Measurements from ENCODE around the gene TEX2. TPM values are rescaled to one million over a fixed set of nuclear protein-coding genes. Genes with fewer than 3 reads are reported as not detected.

Gene TEX2
- total and polyA plus RNA-seq, 2 of the 13 experiments (the other 11 are each of a cell fraction or from before 2014, with no cell fraction given): 21.4 to 37.7 TPM

GRCh38 chr17:64129765-64130558 lies 133.1 kb downstream of the TEX2 start, which contains the start of gene ERN1 (continued):
- TF ChIP-seq, protein P1, sequence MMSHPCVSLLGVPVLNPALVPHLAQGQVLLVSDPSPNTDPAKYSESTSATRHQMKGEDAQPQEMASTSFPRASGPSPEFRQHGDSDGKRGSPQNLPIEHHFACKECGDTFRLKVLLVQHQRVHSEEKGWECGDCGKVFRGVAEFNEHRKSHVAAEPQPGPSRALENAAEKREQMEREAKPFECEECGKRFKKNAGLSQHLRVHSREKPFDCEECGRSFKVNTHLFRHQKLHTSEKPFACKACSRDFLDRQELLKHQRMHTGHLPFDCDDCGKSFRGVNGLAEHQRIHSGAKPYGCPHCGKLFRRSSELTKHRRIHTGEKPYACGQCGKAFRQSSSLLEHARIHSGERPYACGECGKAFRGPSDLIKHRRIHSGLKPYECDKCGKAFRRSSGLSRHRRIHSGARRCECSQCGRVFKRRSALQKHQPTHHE (CRISPR knock-in tag; IDR thresholded peaks at IDR 0.05; ENCODE audit: borderline replicate concordance): no peak
- TF ChIP-seq ZMYM2 (CRISPR knock-in tag; IDR thresholded peaks at IDR 0.05) (no peak), RBFOX2 (IDR thresholded peaks at IDR 0.05; ENCODE audit: low read depth, low read length) (peak; percentile 99), TAF15 (IDR thresholded peaks at IDR 0.05; ENCODE audit: low read depth, low read length, poor library complexity, severe bottlenecking) (no peak), FOXC1 (CRISPR knock-in tag; IDR thresholded peaks at IDR 0.05; ENCODE audit: borderline replicate concordance) (peak; percentile 62; the same call in 1 of the 2 replicates), GABPB1 (CRISPR knock-in tag; IDR thresholded peaks at IDR 0.05) (peak; percentile 85), PATZ1 (CRISPR knock-in tag; IDR thresholded peaks at IDR 0.05) (peak; percentile 90), THAP11 (CRISPR knock-in tag; IDR thresholded peaks at IDR 0.05) (peak; percentile 80), IRX3 (CRISPR knock-in tag; IDR thresholded peaks at IDR 0.05; ENCODE audit: borderline replicate concordance, low read depth) (peak; percentile 67), ZNF451 (CRISPR knock-in tag; IDR thresholded peaks at IDR 0.05) (peak; percentile 93), RXRA (CRISPR knock-in tag; IDR thresholded peaks at IDR 0.05) (peak; percentile 68), HCFC1 (IDR thresholded peaks at IDR 0.05; ENCODE audit: low read depth, low read length) (peak; percentile 48), ATM (IDR thresholded peaks at IDR 0.05; ENCODE audit: borderline replicate concordance) (no peak), NFKB2 (CRISPR knock-in tag; IDR thresholded peaks at IDR 0.05; ENCODE audit: borderline replicate concordance) (peak; percentile 26; the same call in 1 of the 2 replicates), POLR2AphosphoS2 (IDR thresholded peaks at IDR 0.05; ENCODE audit: low read depth, low read length) (0 out of 2 replicates have a peak, but pooled peaks have one; percentile 37), ZNF652 (CRISPR knock-in tag; IDR thresholded peaks at IDR 0.05; ENCODE audit: borderline replicate concordance, low read depth) (no peak; the same call in 1 of the 2 replicates), ZNF264 (CRISPR knock-in tag; IDR thresholded peaks at IDR 0.05) (no peak), ZNF260 (CRISPR knock-in tag; IDR thresholded peaks at IDR 0.05; ENCODE audit: borderline replicate concordance, low read depth) (no peak), AKAP8 (CRISPR knock-in tag; IDR thresholded peaks at IDR 0.05) (peak; percentile 78; the same call in 1 of the 2 replicates), RFX5 (IDR thresholded peaks at IDR 0.05; ENCODE audit: low read depth, low read length) (no peak)
- TF ChIP-seq, protein P2, sequence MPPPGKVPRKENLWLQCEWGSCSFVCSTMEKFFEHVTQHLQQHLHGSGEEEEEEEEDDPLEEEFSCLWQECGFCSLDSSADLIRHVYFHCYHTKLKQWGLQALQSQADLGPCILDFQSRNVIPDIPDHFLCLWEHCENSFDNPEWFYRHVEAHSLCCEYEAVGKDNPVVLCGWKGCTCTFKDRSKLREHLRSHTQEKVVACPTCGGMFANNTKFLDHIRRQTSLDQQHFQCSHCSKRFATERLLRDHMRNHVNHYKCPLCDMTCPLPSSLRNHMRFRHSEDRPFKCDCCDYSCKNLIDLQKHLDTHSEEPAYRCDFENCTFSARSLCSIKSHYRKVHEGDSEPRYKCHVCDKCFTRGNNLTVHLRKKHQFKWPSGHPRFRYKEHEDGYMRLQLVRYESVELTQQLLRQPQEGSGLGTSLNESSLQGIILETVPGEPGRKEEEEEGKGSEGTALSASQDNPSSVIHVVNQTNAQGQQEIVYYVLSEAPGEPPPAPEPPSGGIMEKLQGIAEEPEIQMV (CRISPR knock-in tag; IDR thresholded peaks at IDR 0.05; ENCODE audit: low read depth): peak; percentile 99
- TF ChIP-seq, protein P3, sequence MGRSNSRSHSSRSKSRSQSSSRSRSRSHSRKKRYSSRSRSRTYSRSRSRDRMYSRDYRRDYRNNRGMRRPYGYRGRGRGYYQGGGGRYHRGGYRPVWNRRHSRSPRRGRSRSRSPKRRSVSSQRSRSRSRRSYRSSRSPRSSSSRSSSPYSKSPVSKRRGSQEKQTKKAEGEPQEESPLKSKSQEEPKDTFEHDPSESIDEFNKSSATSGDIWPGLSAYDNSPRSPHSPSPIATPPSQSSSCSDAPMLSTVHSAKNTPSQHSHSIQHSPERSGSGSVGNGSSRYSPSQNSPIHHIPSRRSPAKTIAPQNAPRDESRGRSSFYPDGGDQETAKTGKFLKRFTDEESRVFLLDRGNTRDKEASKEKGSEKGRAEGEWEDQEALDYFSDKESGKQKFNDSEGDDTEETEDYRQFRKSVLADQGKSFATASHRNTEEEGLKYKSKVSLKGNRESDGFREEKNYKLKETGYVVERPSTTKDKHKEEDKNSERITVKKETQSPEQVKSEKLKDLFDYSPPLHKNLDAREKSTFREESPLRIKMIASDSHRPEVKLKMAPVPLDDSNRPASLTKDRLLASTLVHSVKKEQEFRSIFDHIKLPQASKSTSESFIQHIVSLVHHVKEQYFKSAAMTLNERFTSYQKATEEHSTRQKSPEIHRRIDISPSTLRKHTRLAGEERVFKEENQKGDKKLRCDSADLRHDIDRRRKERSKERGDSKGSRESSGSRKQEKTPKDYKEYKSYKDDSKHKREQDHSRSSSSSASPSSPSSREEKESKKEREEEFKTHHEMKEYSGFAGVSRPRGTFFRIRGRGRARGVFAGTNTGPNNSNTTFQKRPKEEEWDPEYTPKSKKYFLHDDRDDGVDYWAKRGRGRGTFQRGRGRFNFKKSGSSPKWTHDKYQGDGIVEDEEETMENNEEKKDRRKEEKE (IDR thresholded peaks at IDR 0.05): no peak

Data from HepG2 (cell line).